Hematopoietic multipotent progenitor cell treated with erythropoietin and hydrocortisone succinate and interleukin-3 and kit ligand, for 17 days (in vitro differentiated cells): ENCODE results near the gene KRT1.

Experiments used
- DNase-seq: peaks from one replicate; pipeline ENCODE4 v3.0.0-alpha.2; 2015; ENCODE audit warnings: low spot score

Gene KRT1

GRCh38 chr12:52698651-52699340, 18.6 kb upstream of the KRT1 start:
- DNase-seq, result no peak

GRCh38 chr12:52697058-52697582, 16.9 kb upstream of the KRT1 start:
- no peak for DNase-seq

GRCh38 chr12:52696588-52696987, 16.4 kb upstream of the KRT1 start:
- no peak for DNase-seq

GRCh38 chr12:52695039-52695438, 14.8 kb upstream of the KRT1 start:
- DNase-seq, result no peak

GRCh38 chr12:52694151-52694550, 13.9 kb upstream of the KRT1 start:
- no peak for DNase-seq

GRCh38 chr12:52693261-52693660, 13.1 kb upstream of the KRT1 start:
- DNase-seq, result no peak

- no peak for DNase-seq
Observed at GRCh38 chr12:52692254-52692653, 12.0 kb upstream of the KRT1 start.

GRCh38 chr12:52691841-52692150, 11.6 kb upstream of the KRT1 start:
- no peak for DNase-seq

GRCh38 chr12:52691076-52691840, 11.1 kb upstream of the KRT1 start:
- no peak for DNase-seq

- no peak for DNase-seq
Observed at GRCh38 chr12:52690351-52691075, 10.3 kb upstream of the KRT1 start.

- no peak for DNase-seq
Observed at GRCh38 chr12:52689936-52690335, 9.7 kb upstream of the KRT1 start.

- DNase-seq, result no peak
Observed at GRCh38 chr12:52689239-52689638, 9.0 kb upstream of the KRT1 start.

GRCh38 chr12:52688481-52688880, 8.3 kb upstream of the KRT1 start:
- DNase-seq, result no peak

- DNase-seq, result no peak
Observed at GRCh38 chr12:52687497-52688385, 7.5 kb upstream of the KRT1 start.

GRCh38 chr12:52686756-52687487, 6.7 kb upstream of the KRT1 start:
- no peak for DNase-seq

GRCh38 chr12:52686063-52686462, 5.9 kb upstream of the KRT1 start:
- no peak for DNase-seq

GRCh38 chr12:52685406-52685890, 5.2 kb upstream of the KRT1 start:
- DNase-seq, result no peak

- DNase-seq, result no peak
Observed at GRCh38 chr12:52684431-52684830, 4.2 kb upstream of the KRT1 start.

- no peak for DNase-seq
Observed at GRCh38 chr12:52683575-52684300, 3.5 kb upstream of the KRT1 start.

- DNase-seq, result no peak
Observed at GRCh38 chr12:52682938-52683574, 2.8 kb upstream of the KRT1 start.
